HK-2 (cell line): ENCODE results near the gene PARD3.
"Not testable (repeated sequence)": the region's sequence is repeated elsewhere in the genome, so short reads cannot be mapped to it uniquely, and the experiment has no call there.

Experiments used
- DNase-seq: peaks from one replicate; pipeline ENCODE4 v3.0.0-alpha.2; 2018; ENCODE audit not compliant: unreplicated experiment

PARD3 gene

GRCh38 chr10:34294137-34294536 is 521.0 kb downstream of the PARD3 start:
- no peak for DNase-seq

- no peak for DNase-seq
Observed at GRCh38 chr10:34292675-34293074, 522.4 kb downstream of the PARD3 start.

GRCh38 chr10:34292194-34292565 is 522.9 kb downstream of the PARD3 start:
- DNase-seq = no peak

GRCh38 chr10:34291466-34292193 is 523.5 kb downstream of the PARD3 start:
- DNase-seq = no peak

DNA sequence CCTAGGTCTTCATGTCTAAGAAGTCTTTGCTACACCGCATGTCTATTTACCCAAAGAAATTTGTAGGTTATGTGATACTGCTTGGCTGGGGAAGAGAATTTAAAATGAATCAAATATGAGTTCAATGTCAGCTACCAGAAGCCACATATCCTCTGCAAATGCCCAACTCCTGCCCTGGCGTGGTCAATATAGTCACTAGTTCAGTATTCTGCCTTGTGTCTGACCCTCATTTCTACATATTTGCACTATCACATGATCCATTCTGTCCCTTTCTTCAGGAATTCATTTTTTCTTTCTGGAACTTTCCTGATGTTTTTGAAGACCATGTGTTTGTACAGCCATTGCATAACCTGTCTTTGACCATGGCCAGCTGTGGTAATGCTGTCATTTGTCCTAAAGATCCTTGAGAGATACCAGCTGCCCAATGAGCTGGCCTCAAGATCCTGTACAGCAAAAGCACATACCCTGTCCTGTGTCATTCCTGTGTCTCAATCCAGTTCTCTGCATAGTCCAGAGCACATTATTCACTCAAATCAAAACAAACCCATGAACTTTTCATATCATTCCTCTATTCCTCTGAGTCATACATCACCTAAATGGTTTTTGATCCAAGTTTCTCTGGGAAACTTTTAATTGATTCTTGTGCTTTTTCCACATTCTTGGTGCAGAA is 524.5 kb downstream of the PARD3 start:
- DNase-seq = no peak

DNA sequence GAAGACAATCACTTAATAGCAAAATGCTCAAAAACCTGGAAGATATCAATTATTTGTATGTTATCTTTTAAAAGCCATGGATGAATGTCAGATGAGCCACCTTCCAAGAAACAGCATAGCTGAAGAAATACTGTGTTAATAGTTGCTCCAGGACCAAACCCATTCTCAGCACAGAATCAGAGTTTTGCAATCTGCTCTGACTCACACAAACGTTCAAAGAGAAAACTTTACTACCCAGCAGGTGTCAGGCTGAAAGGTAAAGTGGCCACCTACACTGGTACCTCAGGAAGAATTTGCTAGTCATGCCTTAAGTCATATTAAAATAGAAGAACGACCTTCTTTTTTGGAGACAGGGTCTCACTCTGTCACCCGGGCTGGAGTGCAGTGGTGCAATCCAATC is 526.5 kb downstream of the PARD3 start:
- no peak for DNase-seq

- DNase-seq = peak; percentile 10
Observed at GRCh38 chr10:34286136-34286739, 528.9 kb downstream of the PARD3 start.

DNA sequence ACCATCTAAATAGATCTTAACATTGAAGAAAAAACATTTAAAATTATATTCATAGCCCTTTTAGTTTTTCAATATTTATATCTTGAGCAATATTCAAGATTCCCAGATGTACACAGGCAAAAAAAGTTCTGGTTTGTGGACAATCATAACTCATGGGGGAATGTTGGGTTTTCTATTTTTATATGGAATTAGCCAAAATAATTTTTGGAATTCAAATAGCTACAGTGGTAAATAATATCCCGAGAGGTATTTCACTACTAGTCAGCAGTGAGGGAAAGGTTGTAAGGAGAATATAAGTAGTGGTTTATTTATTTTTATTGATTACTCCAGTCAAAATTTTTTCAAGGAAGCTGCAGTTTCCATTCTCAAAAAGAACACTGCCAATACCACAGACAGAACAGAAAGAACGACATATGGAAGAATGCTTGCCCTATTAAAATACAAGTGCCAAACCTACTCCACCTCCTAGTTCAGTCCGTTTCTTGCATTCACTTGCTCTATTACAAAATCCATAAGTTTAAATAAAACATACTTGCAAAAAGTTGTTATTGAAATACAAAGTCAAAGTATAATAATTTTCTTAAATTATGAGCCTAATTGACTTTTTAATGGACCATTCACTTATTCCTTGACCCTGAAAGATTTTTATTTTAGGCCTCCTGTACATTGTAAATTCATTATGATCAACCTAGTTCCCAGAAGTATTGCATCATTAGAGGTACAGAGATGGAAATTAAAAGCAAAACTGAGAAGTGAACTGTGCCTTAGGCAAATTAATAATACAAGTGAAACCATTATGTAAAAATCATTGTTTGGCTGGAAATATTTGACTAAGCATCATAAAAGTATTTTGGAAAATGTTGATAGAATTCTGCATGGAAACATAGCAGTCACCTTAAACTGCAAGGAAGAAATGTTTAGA is 533.2 kb downstream of the PARD3 start:
- DNase-seq = no peak

DNA sequence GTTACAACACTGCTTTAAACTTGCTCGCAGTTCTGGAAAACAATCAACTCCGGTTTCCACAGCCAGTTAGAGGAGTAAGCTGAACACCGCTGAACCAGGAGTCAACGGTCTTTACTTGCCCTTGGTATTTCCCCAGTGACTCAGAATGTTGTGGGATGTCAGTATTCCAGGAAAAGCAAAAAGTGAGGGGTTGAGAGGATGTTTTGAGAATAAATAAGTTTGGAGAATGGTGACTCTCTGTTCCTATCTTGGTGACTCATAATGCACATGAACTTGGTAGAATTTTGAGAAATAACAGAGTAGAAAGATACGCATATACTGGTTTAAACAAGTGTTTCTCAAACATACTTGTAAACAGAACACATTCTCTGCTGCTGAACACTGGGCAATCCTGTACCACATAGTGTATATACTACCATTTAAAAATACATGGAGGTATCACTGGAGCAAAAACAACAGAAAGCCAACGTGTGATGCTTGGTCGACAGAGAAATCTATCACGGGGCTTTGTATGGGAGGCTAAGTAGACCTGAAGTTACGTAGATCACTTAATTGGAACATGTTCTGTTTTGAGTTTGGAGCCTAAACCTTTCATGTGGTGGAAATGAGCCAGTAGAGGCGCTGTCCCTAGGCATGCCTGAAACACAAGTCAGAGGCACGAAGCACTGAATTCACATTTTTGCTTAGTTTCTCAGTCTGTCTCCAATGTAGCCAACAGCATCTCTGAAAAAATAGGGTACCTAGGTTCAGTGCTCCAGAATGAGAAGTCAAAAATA is 534.3 kb downstream of the PARD3 start:
- DNase-seq = peak; percentile 10

DNA sequence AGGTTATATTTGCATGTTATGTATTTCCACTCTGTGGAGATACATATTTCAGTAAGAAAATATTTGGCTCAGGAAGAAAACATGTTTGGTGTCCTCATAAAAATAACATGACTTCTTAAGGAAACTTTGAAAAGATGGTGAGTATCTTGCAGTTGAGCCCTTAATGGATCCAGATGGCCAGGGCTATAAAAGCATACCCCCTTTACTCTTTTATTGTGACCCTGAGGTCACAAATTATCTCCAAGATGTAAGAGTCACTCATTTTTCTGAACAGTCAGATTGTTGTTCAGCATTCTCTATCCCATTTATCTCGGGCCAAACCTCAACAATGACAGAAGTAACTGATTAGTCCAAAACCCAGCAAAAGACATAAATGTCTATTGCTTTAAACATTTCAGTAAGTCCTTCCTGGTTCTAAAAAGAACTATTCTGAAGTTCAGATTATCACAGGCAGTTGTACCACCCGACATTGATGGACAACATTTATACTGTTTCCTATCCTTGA is 539.4 kb downstream of the PARD3 start:
- no peak for DNase-seq

- DNase-seq = no peak
Observed at GRCh38 chr10:34274906-34275305, 540.2 kb downstream of the PARD3 start.

DNA sequence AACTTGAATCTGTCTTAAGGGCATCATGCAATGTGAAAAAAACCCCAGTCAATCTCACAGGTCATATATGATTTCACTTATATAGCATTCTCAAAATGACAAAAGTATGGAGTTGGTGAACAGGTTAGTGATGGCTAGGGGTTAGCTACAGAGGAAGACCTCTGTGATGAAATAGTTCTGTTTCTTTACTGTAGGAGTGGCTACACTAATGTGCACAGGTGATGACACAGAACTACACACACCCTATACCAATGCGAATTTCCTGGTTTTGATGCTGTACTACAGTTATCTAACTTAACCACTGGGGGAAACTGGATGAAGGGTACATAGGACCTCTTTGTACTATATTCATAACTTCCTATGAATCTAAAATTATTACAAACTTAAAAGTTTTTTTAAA is 541.8 kb downstream of the PARD3 start:
- DNase-seq = no peak

- DNase-seq = no peak
Observed at GRCh38 chr10:34272316-34272715, 542.8 kb downstream of the PARD3 start.

DNA sequence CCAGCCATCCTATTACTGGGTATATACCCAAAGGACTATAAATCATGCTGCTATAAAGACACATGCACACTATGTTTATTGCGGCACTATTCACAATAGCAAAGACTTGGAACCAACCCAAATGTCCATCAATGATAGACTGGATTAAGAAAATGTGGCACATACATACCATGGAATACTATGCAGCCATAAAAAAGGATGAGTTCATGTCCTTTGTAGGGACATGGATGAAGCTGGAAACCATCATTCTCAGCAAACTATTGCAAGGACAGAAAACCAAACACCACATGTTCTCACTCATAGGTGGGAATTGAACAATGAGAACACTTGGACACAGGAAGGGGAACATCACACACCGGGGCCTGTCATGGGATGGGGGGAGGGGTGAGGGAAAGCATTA is 546.7 kb downstream of the PARD3 start:
- not testable (repeated sequence) for DNase-seq

GRCh38 chr10:34262985-34263384 is 552.1 kb downstream of the PARD3 start:
- no peak for DNase-seq

- no peak for DNase-seq
Observed at GRCh38 chr10:34260904-34261303, 554.2 kb downstream of the PARD3 start.

- no peak for DNase-seq
Observed at GRCh38 chr10:34256216-34256615, 558.9 kb downstream of the PARD3 start.

DNA sequence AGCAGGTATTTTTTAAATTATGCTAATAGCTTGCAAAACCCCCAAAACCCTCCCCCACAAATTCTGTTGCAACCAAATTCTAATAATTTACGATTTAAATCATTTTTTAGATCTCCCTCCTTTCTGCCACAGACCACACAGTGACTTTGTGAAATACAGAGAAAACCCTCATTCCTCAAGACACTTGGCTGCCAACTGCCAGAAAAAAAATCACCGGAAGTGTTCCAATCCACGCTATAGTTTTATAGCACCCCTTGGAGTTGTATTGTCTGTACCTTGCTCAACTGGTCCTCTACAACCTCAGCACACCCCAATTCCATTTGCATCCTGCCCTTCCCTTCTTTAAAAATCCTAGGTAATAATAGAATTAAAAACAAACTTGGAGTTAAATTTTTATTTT is 560.1 kb downstream of the PARD3 start:
- no peak for DNase-seq

GRCh38 chr10:34254596-34254995 is 560.5 kb downstream of the PARD3 start:
- peak; percentile 36 for DNase-seq

- DNase-seq = no peak
Observed at GRCh38 chr10:34252111-34252510, 563.0 kb downstream of the PARD3 start.

DNA sequence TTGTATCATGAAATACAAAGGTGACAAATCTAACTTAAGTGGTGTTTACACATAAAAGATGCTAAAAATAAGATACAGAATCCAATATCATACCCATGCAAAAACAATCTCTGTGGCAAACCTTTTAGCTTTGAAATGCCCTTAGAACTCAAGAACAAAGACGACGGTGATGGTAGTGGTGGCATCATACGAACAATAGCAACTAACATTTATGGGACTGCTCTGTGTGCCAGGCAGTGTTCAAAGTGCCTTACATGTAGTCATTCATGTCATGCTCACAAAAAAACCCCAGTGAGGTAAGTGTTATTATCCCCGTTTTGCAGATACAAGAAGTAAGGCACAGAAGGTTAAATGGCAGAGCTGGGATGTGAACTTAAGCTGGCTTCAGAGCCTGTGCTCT is 563.9 kb downstream of the PARD3 start:
- no peak for DNase-seq
